Measurements from ENCODE around the gene TMEM263. TPM values are rescaled to one million over a fixed set of nuclear protein-coding genes. Genes with fewer than 3 reads are reported as not detected.

The TMEM263 gene
- total and polyA plus RNA-seq, 2 of the 13 experiments (the other 11 are each of a cell fraction or from before 2014, with no cell fraction given), result 25.9 to 58.6 TPM

GRCh38 chr12:106986625-106987389, 31.1 kb downstream of the TMEM263 start, which contains the start of gene MTERF2 (continued):
- TF ChIP-seq ZNF281 (CRISPR knock-in tag; IDR thresholded peaks at IDR 0.05; ENCODE audit: borderline replicate concordance), result 0 out of 2 replicates have a peak, but pooled peaks have one; percentile 9
- TF ChIP-seq ZNF772 (CRISPR knock-in tag; IDR thresholded peaks at IDR 0.05), result peak; percentile 18; the same call in 1 of the 2 replicates
- peak; percentile 61; the same call in 1 of the 2 replicates for TF ChIP-seq MED13 (CRISPR knock-in tag; IDR thresholded peaks at IDR 0.05)
- TF ChIP-seq, protein P1, sequence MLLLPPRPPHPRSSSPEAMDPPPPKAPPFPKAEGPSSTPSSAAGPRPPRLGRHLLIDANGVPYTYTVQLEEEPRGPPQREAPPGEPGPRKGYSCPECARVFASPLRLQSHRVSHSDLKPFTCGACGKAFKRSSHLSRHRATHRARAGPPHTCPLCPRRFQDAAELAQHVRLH (CRISPR knock-in tag; IDR thresholded peaks at IDR 0.05; ENCODE audit: borderline replicate concordance, low read depth), result peak; percentile 73; the same call in 1 of the 2 replicates
- peak; percentile 70 for TF ChIP-seq ZNF792 (CRISPR knock-in tag; IDR thresholded peaks at IDR 0.05)
- 0 out of 2 replicates have a peak, but pooled peaks have one; percentile 8 for TF ChIP-seq HBP1 (CRISPR knock-in tag; IDR thresholded peaks at IDR 0.05; ENCODE audit: low read depth)
- TF ChIP-seq ZBTB2 (CRISPR knock-in tag; IDR thresholded peaks at IDR 0.05; ENCODE audit: low read depth), result no peak
- no peak for TF ChIP-seq ZNF24 (IDR thresholded peaks at IDR 0.05)
- TF ChIP-seq SNAPC4 (CRISPR knock-in tag; IDR thresholded peaks at IDR 0.05), result peak; percentile 72; the same call in 1 of the 2 replicates
- TF ChIP-seq MIER2 (CRISPR knock-in tag; IDR thresholded peaks at IDR 0.05), result no peak
- TF ChIP-seq TBX2 (CRISPR knock-in tag; IDR thresholded peaks at IDR 0.05; ENCODE audit: borderline replicate concordance), result peak; percentile 65; the same call in 1 of the 2 replicates
- TF ChIP-seq ZNF414 (CRISPR knock-in tag; IDR thresholded peaks at IDR 0.05), result peak; percentile 26; the same call in 1 of the 2 replicates
- TF ChIP-seq SMYD3 (CRISPR knock-in tag; IDR thresholded peaks at IDR 0.05), result 0 out of 2 replicates have a peak, but pooled peaks have one; percentile 62
- TF ChIP-seq SOX5 (CRISPR knock-in tag; IDR thresholded peaks at IDR 0.05; ENCODE audit: borderline replicate concordance), result no peak
- TF ChIP-seq RELA (CRISPR knock-in tag; IDR thresholded peaks at IDR 0.05), result no peak
- peak; percentile 69; the same call in 1 of the 2 replicates for TF ChIP-seq TOPORS (CRISPR knock-in tag; IDR thresholded peaks at IDR 0.05)
